ENCODE measurements around the gene SCN1A.

DNA sequence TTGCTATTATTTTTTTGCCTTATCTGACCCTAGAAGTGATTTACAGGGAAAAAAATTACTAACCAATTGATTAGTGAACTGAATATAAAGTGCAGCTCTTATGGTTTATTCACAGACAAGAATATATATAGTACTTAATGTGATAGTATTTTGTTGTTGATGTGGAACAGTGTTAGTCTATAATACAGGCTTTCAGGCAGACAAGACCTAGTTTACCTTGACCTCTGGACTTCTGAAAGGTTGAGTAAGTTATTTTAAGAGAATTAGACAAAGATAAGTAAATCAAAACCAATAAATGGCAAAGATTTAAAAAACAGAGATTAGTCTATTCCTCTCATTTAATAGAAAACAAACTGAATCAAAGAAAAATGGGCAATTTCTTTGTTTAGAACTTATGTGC is 46.0 kb downstream of the SCN1A start:
- TF ChIP-seq CTCF (conservative IDR thresholded peaks at IDR 0.05; ENCODE audit: low read depth, low read length): no peak
- TF ChIP-seq EZH2 (IDR thresholded peaks at IDR 0.05; ENCODE audit: borderline replicate concordance, low read depth, low read length, poor library complexity, severe bottlenecking): no peak
